ENCODE data around the gene CFAP97D2.
"Not testable (repeated sequence)": the region's sequence is repeated elsewhere in the genome, so short reads cannot be mapped to it uniquely, and the experiment has no call there.

CFAP97D2 gene

DNA sequence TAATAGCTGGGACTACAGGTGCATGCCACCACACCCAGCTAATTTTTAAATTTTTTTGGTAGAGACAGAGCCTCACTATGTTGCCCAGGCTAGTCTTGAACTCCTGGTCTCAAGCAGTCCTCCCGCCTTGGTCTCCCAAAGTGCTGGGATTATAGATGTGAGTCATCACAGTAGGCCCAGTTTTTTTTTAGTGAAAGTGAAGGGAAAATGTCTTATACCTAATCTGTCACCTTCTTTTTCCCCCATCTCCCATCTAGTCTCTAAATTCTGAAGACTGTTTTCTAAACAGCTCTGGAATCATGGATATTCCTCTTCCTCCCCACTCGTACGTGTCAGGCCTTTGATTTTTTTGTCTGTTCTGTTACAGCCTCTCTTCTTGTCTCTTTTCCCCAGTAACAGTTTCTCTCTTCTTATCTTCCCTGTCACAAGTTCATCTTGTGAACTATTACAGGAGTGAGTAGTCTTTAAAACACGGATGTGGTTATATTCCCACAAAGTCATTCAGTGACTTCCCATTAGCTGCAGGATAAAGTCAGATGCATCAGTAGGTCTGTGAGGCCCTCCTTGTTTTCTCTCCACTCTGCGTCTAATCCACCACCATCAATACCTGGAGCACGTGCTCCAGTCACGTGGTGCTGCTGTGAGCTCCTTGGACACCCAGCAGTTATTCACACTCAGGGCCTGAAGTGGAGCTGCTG lies 58.5 kb downstream of the CFAP97D2 start:
- no peak for DNase-seq

DNA sequence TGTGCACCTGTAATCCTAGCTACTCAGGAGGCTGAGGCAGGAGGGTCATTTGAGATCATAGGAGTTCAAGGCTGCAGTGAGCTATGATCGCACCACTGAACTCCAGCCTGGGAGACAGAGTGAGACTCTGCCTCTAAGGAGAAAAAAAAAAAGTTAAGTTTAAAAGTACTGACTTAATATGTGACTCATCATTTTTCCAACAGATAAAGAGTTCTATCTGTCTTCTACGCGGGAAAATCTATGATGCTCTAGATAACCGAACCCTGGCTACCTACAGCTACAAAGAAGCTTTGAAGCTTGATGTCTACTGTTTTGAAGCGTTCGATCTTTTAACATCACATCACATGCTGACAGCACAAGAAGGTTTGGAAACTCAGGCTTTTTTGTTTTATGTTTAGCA lies 62.9 kb downstream of the CFAP97D2 start:
- no peak for DNase-seq

DNA sequence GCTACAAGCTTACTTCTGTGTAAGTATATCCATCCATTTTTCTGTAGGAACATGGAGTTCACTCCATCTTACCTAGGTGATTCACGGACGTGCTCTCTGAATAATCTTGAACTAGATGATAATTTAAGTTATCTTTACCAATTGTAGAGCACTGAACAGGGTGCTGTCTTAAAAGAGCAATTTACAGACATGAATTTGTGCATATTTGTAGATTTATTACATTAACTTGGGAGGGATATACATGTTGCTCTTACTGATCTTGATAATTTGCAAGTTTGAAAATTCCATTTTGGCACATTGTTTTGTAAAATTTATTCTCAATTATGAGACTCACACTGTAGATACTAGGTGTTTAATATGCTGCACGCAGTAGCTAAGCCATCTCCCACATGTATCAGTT lies 64.9 kb downstream of the CFAP97D2 start:
- no peak for DNase-seq

DNA sequence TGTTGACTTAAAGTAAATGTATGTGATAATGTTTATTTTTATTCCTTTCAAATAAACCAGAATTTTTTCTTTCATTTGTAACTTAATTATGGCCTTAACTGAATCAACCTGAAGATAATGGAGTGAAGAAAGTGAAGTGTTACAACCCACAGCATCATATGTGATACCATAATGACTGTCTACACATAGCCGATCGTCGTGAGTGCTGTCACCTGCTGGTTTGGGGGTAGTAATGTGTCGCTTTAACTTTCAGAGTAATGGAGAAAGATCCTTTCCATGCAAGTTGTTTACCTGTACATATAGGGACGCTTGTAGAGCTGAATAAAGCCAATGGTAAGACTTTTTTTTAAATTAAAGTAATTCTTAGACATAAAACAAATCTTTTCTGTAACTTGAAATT lies 65.6 kb downstream of the CFAP97D2 start:
- no peak for DNase-seq

DNA sequence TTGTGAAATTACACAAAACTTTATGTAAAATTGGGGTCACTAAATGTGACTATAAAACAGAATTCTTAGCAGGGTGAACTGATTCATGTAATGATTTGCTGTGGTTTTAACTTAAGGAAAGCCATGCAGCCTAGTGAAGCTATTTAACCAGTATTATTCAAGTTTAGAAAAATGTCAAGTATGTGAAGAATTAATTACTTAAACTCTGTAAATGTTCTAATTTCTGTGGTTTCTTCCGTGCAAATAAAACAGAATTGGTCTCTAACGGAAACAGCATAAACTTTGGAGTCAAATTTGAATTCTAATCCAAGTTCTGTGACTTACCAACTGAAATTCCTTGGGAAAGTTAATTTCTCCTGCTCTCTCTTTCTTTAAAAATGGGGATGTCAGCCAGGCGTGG lies 69.0 kb downstream of the CFAP97D2 start:
- no peak for DNase-seq

DNA sequence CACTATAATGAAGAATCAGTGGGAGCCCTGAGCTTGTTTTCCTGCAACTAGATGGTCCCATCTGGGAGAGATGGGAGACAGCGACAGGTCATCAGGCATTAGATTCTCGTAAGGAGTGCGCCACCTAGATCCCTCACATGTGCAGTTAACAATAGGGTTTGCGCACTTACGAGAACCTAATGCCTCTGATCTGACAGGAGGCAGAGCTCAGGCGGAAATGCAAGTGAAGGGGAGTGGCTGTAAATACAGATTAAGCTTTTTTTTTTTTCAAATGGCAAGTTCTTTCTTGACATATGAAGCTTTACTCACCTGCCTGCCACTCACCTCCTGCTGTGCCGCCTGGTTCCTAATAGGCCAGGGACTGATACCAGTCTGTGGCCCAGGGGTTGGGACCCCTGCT lies 70.0 kb downstream of the CFAP97D2 start:
- no peak for DNase-seq

DNA sequence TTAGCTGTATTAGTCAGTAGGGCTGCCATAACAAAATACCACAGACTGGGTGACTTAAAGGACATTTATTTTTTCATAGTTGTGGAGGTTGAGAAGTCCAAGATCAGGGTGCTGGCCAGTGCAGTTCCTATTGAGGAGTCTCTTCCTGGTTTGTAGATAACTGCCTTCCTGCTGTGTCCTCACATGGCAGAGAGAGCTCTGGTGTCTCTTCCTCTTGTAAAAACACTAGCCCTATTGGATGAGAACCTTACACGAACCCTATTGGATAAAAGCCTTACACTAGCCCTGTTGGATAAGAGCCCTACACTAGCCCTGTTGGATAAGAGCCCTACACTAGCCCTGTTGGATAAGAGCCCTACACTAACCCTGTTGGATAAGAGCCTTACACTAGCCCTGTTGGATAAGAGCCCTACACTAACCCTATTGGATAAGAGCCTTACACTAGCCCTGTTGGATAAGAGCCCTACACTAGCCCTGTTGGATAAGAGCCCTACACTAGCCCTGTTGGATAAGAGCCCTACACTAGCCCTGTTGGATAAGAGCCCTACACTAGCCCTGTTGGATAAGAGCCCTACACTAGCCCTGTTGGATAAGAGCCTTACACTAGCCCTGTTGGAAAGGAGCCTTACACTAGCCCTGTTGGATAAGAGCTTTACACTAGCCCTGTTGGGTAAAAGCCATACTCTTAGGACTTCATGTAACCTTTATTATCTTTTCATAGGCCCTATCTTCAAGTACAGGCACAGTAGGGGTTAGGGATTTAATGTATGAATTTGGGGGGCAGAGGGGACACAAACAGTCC lies 72.8 kb downstream of the CFAP97D2 start:
- DNase-seq, result not testable (repeated sequence)

DNA sequence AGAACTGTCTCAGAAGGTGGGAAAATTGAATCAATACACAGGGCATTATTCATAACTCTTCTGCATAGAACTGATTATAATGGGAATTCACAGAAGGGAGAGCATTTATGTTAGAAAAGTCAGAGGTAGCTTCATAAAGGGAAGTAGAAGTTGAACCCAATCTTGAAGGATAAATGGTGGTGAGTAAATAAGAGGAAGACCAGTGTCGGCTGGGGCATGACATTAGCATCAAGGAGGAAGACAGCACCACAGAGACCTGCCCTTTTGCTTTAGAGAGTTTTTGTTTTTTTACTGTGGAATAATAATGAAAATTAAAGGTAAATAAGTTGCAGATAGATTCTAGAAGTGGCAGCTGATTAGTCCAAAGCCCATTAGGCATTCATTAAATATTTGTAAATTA lies 77.5 kb downstream of the CFAP97D2 start:
- DNase-seq, result no peak

DNA sequence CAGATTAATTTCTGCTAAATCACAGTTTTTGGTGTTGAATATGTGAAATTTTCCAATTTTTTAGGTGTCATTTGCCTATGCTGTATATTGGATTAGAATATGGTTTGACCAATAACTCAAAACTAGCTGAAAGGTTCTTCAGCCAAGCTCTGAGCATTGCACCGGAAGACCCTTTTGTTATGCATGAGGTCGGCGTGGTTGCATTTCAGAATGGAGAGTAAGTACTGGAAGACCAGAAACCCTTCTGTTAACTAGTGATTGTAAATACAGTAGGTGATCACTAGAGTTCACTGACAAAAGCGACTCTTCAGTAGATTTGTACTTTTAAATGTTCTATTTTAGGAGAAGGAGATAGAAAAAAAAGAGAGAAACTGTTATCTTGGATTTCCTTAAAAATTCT lies 78.0 kb downstream of the CFAP97D2 start:
- no peak for DNase-seq

DNA sequence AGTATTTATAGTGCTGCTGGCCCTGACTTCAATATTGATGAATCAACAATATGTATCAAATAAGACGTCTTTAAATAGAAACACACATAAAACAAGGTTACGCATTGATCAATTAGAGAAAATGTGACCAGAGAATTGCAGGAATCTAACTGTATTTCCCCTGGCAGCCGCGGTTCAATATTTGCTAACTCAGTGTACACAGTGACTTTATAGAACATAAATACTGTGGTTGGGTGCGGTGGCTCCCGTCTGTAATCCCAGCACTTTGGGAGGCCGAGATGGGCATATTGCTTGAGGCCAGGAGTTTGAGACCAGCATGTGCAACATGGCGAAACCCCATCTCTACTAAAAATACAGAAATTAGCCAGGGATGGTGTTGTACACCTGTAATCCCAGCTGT lies 79.5 kb downstream of the CFAP97D2 start:
- DNase-seq, result no peak

DNA sequence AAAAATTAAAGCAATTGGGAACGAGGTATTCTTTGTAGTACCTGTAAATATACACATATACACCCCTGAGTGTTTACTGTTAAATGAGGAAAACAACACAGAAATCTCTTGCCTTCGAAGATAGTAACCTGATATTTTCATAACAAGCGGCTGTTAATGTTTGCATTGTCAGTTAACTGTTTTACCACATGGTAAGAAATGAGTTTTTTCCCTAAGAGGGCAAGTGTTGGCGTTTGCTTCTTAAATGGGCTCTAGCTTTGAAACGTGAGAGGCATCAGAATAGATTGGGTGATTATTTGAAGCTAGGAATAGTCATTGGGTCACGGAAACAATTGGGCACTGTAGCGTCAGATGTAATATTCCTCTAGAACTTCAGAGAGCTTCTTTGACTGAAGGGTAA lies 80.3 kb downstream of the CFAP97D2 start:
- DNase-seq, result no peak

DNA sequence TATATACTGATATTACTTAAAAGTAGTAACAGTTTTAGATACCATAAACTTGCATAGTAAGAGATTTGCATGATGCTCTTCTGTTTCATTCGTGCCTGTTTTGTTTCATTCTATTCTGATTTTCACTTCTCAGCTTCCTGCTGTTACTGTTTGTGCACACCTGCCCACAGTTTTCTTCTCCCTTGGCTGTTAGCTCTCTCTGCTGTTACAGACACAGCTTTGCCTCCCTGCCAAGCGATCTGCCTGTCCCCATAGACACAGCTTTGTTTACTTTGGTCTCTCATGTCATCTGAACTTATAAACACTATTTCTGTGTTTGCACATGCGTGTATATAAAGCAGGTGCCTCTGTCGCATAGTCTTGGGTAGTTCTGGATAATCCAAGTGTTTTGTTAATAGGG lies 80.9 kb downstream of the CFAP97D2 start:
- no peak for DNase-seq

DNA sequence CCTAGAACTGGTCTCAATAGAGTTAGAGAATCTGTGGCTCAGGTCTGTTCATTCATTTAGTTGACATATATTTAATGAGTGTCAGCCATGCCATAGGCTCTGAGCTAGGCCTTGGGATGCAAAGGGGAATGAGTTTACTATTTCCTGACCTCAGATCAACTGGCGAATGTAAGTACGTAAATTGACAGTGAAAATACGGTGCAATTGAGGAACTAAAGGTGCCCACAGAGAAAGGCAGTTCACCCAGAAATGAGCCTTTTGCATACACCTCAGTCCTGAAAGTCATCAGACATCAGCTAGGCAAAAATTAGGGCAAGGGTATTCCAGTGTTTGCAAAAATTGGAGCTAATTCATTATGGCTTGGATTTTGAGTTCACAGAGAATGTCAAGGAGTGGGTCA lies 81.8 kb downstream of the CFAP97D2 start:
- DNase-seq, result no peak

DNA sequence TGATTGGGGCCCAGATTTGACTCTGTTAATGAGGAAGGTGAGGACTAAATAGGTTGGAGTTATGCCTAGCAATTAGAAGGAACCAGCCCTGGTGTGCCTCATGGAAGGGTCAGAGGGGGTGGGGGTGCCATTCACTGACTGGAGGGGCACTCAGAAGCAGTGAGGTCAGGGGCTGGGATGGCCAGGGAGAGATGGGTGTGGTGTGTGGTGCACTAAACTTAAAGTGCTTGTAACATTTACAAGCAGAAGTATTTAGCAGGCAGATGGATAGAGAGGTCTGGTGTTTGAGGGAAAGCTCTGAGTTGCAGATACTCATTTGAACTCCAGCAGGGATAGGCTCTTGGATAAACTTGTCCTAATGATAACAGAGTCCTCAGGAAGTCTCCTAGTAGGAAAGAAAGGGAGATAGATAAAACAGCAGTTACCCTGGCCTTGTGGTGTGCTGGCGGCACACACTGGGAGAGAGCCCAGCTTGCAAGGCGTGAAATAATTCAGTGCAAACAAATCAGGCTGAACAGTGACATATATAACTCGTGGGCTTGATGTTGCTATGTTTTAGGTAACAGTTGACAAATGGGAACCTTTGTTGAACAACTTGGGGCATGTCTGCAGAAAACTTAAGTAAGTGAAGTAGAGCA lies 82.4 kb downstream of the CFAP97D2 start:
- no peak for DNase-seq

DNA sequence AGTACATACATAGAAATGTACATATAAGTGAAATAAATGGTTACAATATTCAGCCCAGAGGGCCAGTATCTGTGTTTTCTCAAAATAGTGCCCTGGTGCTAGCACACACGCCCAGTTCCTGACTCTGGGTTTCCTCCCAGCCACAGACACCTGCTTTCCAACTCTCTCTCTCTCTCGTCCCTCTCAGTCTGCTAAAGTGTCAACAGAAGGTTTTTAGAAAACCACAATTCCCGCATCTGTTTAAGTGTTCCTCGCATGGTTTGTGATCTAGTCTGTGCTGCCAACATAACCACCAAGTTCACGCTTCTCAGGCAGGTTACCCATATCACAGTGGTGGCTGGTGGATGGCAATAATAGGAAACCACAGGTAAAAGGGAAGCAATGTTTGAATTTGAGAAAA lies 84.5 kb downstream of the CFAP97D2 start:
- DNase-seq, result no peak

DNA sequence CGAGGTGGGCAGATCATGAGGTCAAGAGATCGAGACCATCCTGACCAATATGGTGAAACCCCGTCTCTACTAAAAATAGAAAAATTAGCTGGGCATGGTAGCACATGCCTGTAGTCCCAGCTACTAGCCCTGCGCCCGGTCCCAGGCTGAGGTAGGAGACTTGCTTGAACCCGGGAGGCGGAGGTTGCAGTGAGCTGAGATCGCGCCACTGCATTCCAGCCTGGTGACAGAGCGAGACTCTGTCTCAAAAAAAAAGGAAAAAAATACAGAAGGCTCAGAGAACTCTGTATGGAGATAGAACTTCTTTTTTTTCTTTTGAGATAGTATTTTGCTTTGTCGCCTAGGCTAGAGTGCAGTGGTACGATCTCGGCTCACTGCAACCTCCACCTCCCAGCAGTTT lies 85.3 kb downstream of the CFAP97D2 start:
- DNase-seq, result not testable (repeated sequence)

DNA sequence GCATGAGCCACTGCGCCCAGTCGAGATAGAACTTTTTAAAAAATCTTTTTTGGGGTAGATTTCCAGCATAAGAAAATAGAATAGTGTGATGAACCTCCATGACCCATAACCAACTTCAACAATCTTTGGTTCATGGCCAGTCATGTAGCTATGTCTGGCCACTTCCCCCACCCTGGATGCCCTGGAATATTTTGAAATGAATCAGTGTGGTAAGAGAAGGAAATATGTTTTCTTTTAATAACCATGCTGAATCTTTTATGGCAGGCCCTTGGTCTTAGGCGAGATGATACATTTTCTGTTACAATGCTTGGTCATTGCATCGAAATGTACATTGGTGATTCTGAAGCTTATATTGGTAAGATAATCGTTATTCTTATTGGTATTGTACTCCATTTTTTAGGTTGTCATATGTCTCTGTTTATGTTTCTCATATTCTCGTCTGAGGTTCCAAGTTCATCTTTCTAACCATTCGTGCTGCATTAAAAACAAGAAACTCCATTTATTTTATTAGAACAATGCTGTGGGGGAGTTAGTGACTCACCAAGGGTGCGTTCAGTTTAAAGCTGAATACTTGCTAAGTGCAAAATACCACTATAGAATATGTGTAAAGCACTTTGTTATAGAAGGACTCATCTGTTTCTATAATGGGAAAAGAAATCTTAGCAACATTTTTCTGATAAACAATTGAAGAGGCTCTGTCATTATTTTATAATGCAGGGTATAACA lies 86.0 kb downstream of the CFAP97D2 start:
- DNase-seq, result no peak

DNA sequence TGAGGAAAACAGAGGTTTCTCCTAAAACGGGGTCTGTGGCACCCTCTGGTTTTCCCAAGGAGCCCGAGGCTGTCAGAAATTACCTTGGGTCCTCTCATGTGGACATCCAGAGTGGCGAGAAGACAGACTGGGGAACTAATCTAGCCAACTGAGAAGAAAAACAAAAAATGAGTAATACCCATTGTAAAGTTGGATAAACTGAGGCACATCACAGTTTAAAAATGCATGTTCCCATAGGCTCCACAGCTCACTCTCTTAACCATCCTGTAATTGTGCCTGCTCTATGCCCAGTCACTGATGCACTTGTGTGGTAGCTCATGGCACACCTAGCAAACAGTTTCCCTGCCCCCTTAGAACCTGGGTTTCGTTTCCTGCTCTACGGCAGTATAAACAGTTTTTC lies 87.2 kb downstream of the CFAP97D2 start:
- DNase-seq, result no peak

DNA sequence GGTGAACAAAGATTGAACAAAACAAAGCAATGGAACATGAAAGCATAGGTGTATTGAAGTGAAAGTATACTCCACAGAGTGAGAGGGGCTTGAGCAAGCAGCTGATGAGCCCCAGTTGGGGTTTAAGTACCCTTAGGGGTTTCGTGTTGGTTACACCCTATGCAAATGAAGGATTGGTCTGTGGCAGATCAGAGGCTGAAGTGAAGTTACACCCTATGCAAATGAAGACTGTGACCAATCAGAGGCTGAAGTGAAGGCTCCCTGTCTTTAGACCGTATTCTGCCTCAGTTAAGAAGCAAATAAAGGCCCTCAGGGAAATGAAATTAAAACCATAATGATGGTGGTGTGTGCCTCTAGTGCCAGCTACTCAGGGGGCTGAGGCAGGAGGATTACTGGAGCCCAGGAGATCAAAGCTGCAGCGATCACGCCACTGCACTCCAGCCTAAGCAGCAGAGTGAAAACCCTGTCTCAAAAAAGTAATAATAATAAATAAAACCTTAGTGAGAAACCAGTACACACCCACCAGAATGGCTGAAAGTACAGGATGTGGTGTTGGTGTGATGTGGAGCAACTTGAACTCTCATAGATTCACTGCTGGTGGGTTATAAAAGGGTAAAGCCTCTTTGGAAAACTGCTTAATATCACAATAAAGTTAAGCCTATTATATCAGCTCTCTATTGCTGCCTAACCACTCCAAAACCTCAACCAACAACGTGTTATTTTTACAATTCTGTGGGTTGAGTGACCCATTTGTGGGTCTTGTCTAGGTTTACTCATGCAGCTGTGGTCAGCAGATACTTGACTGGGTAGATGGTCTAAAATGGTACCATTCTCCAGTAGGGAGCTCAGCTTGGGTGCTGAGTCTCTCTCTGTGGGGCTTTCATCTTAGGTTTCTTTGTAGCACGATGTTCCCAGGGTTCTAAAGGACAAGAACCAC lies 89.6 kb downstream of the CFAP97D2 start:
- DNase-seq, result no peak

DNA sequence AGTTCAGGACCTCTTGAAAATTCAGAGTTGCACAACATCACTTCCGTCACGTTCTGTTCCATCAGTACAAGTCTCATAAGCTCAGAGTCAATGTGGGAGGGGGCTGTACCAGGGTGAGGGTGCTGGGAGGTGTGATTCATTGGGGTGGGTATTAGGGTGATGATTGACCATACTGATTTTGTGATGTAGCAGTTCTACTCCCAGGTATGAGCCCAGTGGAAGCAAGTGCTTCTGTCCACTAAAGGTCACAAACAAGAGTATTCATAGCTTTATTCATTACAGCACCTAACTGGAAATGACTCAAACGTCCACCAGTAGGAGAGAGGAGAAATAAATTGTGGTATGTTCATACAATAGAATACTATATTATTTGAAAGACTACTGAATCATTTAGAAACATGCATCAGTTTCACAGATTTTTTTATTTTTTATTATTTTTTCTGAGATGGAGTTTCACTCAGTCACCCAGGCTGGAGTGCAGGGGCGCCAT lies 90.3 kb downstream of the CFAP97D2 start:
- DNase-seq, result peak; percentile 3

All from stimulated activated naive CD4-positive, alpha-beta T cell treated with Interleukin-2 at 50 U/mL for 16 hours (primary cell).